SW 1271 (cell line): Measurements from ENCODE around the gene ZCCHC14.

Experiments
- DNase-seq, 2 experiments: peaks; one replicate each; lab custom pipeline; 2025; lab: John Stamatoyannopoulos, UW

The ZCCHC14 gene

GRCh38 chr16:87457709-87458423 lies 35.0 kb downstream of the ZCCHC14 start:
- DNase-seq = peak; percentile 49 to 91

GRCh38 chr16:87457061-87457611 lies 35.7 kb downstream of the ZCCHC14 start:
- DNase-seq = peak in 1 of 2 experiments; percentile 72

GRCh38 chr16:87454391-87454790 lies 38.4 kb downstream of the ZCCHC14 start:
- no peak for DNase-seq

GRCh38 chr16:87453326-87453725 lies 39.5 kb downstream of the ZCCHC14 start:
- no peak for DNase-seq

- no peak for DNase-seq
Measured at GRCh38 chr16:87451563-87452210, 41.1 kb downstream of the ZCCHC14 start.

GRCh38 chr16:87448866-87449265 lies 44.0 kb downstream of the ZCCHC14 start:
- DNase-seq = no peak

GRCh38 chr16:87447323-87447722 lies 45.5 kb downstream of the ZCCHC14 start:
- no peak for DNase-seq

GRCh38 chr16:87446479-87446878 lies 46.3 kb downstream of the ZCCHC14 start:
- no peak for DNase-seq

GRCh38 chr16:87445486-87445885 lies 47.3 kb downstream of the ZCCHC14 start:
- DNase-seq = no peak

- DNase-seq = no peak
Measured at GRCh38 chr16:87443964-87444363, 48.9 kb downstream of the ZCCHC14 start.

- no peak for DNase-seq
Measured at GRCh38 chr16:87443016-87443415, 49.8 kb downstream of the ZCCHC14 start.

GRCh38 chr16:87442581-87442966 lies 50.2 kb downstream of the ZCCHC14 start:
- no peak for DNase-seq

- DNase-seq = no peak
Measured at GRCh38 chr16:87441886-87442580, 50.8 kb downstream of the ZCCHC14 start.

GRCh38 chr16:87439926-87440325 lies 52.9 kb downstream of the ZCCHC14 start:
- DNase-seq = no peak

GRCh38 chr16:87438611-87438985 lies 54.2 kb downstream of the ZCCHC14 start:
- DNase-seq = no peak

GRCh38 chr16:87437911-87438610 lies 54.8 kb downstream of the ZCCHC14 start:
- no peak for DNase-seq

GRCh38 chr16:87437327-87437726 lies 55.5 kb downstream of the ZCCHC14 start:
- DNase-seq = no peak

- no peak for DNase-seq
Measured at GRCh38 chr16:87436225-87437172, 56.3 kb downstream of the ZCCHC14 start.

- no peak for DNase-seq
Measured at GRCh38 chr16:87435372-87436224, 57.2 kb downstream of the ZCCHC14 start.

- DNase-seq = no peak
Measured at GRCh38 chr16:87434146-87434667, 58.6 kb downstream of the ZCCHC14 start.
